GM18870 (cell line): ENCODE results near the gene ATP8B2.
"Not testable (repeated sequence)": the region's sequence is repeated elsewhere in the genome, so short reads cannot be mapped to it uniquely, and the experiment has no call there.

Experiments
- ATAC-seq: cut with Tn5 transposase; IDR thresholded peaks from one replicate; pipeline ENCODE4 v1.9.1; 2021; ENCODE audit warnings: moderate library complexity; ENCODE audit not compliant: unreplicated experiment

The ATP8B2 gene, protein sequence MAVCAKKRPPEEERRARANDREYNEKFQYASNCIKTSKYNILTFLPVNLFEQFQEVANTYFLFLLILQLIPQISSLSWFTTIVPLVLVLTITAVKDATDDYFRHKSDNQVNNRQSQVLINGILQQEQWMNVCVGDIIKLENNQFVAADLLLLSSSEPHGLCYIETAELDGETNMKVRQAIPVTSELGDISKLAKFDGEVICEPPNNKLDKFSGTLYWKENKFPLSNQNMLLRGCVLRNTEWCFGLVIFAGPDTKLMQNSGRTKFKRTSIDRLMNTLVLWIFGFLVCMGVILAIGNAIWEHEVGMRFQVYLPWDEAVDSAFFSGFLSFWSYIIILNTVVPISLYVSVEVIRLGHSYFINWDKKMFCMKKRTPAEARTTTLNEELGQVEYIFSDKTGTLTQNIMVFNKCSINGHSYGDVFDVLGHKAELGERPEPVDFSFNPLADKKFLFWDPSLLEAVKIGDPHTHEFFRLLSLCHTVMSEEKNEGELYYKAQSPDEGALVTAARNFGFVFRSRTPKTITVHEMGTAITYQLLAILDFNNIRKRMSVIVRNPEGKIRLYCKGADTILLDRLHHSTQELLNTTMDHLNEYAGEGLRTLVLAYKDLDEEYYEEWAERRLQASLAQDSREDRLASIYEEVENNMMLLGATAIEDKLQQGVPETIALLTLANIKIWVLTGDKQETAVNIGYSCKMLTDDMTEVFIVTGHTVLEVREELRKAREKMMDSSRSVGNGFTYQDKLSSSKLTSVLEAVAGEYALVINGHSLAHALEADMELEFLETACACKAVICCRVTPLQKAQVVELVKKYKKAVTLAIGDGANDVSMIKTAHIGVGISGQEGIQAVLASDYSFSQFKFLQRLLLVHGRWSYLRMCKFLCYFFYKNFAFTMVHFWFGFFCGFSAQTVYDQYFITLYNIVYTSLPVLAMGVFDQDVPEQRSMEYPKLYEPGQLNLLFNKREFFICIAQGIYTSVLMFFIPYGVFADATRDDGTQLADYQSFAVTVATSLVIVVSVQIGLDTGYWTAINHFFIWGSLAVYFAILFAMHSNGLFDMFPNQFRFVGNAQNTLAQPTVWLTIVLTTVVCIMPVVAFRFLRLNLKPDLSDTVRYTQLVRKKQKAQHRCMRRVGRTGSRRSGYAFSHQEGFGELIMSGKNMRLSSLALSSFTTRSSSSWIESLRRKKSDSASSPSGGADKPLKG

DNA sequence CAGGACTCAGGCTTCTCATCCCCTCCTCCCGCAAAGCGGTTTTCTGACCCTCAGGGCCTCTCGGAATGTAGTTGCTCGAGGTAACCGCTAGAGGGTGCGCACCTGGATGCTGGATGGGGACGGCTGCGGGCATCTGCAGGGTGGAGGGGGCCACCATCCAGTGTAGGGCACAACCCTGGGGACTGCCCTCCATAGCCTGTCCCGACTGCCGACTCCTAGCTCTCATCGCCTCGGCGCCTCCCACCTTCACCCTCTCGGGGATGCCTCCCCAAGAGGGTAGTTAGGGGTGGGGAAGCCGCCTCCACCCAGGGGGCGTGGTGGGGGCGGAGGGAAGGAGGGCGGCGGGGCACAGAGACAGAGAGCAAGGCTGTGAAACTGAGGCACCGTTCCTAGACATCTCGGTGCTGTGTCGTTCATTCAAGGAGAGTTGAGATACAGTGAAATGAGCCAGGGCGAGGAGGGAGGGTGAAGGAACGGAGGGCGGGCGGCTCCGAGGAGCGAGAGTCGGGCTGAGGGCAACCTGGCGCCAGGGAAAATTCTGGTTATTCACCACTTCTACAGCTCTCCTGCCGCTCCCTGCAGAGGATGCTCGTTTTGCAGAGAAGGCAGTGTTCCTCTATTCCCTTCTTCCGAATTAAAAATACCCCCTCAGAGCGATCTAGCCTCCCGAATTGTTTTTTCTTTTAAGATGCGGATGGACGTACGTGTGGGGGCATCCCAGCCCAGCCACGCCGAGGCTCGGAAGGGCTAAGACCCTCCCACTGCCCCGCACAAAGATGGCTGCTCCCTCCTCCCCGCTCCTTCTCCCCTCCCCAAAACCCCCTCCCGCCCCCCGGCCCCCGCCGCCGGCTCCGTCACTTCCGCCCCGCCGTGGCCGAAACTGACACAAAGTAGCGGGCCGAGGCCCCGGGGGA, at the start of gene ATP8B2:
Gene ATP8B2 (plus strand): TSS at position 857 of the 914 bp plus-strand sequence. CDS start 2,617 bp downstream, outside the sequence.
- ATAC-seq = no peak

DNA sequence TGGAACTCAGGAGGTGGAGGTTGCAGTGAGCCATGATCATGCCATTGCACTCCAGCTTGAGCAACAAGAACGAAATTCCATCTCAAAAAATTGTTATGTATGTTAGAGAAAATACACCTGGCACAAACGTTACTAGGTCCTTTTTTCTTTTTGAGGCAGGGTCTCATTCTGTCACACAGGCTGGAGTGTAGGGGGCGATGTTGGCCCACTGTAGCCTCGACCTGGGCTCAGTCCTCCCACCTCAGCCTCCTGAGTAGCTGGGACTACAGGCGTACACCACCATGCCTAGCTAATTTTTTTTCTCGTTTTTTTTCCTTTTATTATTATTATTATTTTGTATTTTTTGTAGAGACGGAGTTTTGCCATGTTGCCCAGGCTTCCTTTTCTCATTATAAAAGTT, 48.5 kb upstream of the ATP8B2 start:
- ATAC-seq = no peak

DNA sequence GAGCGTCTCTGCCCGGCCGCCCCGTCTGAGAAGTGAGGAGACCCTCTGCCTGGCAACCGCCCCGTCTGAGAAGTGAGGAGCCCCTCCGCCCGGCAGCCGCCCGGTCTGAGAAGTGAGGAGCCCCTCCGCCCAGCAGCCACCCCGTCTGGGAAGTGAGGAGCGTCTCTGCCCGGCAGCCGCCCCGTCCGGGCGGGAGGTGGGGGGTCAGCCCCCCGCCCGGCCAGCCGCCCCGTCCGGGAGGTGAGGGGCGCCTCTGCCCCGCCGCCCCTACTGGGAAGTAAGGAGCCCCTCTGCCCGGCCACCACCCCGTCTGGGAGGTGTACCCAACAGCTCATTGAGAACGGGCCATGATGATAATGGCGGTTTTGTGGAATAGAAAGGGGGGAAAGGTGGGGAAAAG, 37.7 kb upstream of the ATP8B2 start:
- not testable (repeated sequence) for ATAC-seq

DNA sequence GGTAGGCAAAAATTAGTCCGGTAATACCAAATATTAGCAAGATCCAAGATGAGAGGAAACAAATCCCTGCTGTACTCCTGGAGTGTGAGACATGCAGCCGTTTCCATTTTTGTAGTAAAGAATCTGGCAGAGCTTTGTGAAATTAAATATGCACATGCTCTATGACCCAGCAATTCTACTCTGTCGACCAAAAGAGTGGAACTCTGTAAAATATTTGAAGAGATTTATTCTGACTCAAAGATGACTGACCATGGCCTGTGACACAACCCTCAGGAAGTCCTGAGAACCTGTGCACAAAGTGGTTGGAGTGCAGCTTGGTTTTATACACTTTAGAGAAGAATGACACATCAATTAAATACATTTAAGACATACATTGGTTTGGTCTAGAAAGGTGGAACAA, 36.7 kb upstream of the ATP8B2 start:
- no peak for ATAC-seq

DNA sequence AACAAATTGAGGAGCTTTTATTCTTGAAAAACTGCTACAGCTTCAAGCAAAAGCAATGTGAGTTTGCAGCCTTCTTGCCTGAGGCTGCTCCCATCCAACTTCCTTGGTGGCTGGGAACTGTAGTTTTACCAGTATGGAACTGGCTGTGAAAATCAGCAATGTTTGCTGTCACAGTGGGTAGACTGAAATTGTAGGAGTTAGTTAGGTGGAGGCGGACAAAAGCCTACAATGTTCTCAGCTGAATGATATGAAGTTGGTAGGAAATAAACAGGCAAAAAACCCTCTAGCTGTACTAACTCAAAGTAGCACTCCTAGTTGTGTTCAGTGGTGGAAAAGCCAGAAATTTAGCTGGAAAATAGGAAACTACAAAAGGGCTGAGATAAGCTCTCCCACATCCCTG, 34.4 kb upstream of the ATP8B2 start:
- no peak for ATAC-seq

DNA sequence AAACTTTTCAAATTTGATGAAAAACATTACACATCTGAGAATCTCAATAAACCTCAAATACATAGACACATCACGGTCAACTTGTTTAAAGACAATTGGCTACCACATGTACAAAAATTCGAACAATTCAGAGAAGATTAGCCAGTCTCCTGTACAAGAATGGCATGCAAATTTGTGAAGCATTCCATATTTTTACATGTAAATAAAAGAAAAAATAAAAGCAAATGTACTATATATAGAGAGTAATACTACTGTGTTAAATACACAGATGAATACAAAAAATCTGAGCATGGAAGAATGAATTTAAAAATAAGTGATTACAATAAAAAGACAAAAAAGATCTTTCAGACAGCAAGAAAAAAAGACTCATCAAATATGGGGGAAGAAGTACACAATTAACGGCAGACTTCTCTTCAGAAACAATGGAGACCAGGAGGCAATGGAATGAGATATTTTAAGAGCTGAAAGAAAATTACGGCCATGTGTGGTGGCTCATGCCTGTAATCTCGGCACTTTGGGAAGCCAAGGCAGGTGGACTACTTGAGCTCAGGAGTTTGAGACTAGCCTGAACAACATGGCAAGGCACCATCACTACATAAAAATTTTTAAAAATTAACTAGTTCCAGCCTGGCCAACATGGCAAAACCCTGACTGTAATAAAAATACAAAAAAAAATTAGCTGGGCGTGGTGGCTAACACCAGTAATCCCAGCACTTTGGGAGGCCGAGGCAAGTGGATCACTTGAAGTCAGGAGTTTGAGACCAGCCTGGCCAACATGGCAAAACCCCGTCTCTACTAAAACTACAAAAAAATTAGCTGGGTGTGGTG, 29.7 kb upstream of the ATP8B2 start:
- no peak for ATAC-seq

DNA sequence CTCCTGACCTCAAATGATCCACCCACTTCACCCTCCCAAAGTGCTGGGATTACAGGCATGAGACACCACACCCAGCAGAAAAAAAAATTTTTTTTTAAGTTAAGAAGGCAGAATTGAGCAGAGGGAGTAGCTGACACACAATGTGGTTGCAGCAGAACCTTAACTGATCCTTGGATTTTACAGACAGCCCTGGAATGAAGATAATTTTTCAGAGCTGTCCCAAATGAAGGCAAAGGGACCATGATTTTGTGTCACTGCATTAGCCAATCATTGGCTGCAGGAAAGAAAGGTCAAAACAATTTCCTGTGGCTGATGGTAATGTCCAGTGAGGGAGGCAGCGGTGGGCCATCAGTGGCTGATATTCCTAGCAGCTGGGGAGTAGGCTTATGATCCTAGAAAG, 23.7 kb upstream of the ATP8B2 start:
- ATAC-seq = no peak

DNA sequence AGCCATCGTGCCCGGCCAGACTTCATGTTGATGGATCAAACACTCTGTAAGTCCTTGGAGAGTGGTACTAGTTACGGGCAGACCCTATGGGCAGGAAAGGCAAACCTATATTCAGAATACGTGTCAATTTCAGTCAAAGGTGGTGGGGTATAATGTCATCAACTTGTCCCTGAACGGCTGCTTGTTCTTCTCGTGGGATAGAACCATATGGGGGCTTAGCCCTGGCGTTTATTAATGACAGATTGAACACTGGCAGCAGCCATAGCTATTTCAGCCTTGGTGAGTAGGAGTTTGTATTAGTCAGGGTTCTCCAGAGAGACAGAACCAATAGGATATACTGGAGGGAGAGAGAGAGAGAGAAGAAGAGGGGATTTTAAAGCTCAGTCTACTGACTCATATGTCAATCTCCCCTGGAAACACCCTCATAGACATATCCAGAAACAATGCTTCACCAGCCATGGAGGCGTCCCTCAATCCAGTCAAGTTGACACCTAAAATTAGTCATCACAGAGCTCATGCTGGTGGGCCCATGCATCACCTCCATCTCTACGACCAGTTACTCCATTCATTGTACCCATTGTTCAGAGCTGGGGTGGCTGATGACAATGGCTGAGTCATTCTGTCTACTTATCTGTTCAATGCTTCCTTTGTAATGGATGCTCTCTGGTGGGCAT, 20.5 kb upstream of the ATP8B2 start:
- no peak for ATAC-seq

DNA sequence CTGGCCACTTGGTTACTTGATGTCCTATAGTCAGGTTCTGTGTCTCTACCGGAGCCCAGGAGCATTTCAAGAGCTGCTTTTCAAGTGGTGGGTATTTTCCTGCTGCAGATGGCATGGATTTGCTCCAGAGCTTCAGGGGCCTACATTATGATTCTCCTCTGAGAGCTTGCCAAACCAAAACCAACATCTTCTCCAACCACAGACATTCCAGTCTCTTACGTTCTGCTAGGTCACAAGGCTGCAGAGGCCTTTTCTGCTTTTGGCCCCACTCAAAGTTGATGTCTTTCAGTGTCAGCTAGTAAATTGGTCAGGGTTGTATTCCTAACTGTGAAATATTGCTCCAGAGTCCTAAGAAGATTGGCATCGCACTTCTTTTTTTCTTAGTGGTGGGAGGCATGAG, 19.2 kb upstream of the ATP8B2 start:
- ATAC-seq = no peak

DNA sequence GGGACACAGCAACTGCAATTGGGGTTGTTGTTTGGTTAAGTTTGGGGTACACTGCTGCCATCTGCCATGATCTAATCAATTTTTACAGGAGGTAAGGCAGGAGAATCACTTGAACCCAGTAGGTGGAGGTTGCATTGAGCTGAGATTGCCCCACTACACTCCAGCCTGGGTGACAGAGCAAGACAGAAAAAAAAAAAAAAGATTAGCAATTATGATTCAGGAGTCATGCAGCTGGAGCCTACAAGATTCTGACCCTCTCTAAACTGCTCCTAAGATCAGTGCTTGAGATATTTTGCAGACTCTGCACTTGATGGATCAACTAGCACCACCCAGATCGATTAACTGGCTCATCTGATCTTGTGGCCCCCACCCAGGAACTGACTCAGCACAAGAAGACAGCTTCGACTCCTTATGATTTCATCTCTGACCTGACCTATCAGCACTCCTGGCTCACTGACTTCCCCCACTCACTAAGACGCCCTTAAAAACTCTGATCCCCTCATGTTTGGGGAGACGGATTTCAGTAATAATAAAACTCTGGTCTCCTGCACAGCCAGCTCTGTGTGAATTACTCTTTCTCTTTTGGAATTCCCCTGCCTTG, 17.6 kb upstream of the ATP8B2 start:
- not testable (repeated sequence) for ATAC-seq

DNA sequence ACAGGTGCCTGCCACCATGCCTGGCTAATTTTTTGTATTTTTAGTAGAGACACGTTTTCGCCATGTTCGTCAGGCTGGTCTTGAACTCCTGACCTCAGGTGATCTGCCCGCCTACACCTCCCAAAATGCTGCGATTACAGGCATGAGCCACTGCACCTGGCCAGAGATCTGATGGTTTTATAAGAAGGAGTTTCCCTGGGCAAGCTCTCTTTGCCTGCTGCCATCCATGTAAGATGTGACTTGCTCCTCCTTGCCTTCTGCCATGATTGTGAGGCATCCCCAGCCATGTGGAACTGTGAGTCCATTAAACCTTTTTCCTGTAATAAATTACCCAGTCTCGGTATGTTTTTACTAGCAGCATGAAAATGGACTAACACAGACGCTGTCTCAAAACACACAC, 16.2 kb upstream of the ATP8B2 start:
- ATAC-seq = not testable (repeated sequence)

DNA sequence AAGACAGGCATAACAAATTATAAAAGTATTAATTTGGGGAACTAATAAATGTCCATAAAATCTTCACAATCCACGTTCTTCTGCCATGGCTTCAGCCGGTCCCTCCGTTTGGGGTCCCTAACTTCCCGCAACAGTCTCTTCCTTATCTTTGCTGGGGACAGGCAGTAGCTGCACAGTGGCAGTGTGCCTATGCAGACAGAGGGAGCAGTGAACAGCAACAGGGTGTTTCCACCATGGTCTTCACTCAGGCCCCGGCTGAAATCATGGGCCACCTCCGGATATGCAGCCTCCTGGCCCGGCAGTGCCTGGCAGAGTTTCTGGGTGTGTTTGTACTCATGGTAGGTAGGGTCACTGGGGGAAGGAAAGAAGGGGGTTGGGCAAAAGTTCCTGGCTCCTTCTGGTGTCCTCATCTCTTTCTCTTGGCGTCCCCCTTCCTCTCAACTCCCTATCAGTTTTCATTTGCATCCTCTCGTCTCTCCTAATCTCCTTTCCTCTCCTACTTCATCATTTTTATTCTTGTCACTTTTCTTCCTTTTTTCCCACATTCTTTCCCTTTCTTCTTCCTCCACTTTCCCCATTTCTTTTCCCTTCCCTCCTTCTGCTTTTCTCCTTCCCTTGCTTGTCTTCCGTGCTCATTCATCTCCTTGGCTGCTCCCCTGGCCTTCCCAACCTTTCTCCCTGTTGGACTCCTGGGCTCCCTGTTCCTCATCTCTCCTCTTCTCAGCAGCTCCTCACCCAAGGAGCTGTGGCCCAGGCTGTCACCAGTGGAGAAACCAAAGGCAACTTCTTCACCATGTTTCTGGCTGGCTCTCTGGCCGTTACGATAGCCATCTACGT, 12.9 kb upstream of the ATP8B2 start:
- ATAC-seq = not testable (repeated sequence)

DNA sequence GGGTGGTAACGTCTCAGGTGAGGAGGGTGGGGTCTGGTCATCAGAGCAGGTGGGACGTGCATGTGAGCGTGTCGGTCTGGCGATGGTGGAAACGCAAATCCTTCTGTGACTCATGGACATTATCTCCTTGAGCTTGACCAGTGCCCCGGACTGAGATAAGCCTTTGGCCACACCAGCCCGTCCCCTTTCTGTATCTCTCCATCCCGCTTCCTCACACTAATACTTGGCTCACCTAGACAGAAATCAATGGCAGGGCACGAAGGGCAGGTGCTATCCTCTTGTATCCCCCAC, 12.3 kb upstream of the ATP8B2 start:
- ATAC-seq = no peak

DNA sequence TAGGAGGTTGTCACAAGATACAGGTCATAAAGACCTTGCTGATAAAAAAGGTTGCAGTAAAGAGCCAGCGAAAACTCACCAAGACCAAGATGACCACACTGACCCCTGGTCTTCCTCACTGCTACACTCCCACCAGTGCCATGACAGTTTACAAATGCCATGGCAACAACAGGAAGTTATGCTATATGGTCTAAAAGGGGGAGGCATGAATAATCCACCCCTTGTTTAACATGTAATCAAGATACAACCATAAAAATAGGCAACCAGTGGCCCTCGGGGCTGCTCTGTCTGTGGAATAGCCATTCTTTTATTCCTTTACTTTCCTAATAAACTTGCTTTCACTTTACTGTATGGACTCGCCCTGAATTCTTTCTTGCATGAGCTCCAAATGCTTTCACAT, 11.1 kb upstream of the ATP8B2 start:
- ATAC-seq = not testable (repeated sequence)

DNA sequence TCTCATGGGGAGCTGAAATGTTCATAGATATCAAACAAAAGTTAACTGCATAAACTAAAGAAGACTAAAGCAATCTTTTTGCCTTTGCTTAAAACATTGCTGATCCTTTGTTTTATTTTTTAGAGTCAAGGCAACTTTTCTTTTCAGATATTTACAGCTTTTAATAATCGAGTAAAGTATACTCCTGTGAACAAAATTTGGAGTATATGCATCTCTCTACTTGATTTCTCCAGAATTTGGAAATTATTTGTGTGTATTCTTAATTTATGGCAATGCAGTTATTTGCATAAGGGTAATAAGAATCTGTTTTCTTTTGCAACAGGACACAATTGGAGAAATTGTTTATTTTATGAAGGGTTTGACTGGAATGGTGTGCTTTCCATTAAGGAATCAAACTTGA, 8.6 kb upstream of the ATP8B2 start:
- no peak for ATAC-seq

DNA sequence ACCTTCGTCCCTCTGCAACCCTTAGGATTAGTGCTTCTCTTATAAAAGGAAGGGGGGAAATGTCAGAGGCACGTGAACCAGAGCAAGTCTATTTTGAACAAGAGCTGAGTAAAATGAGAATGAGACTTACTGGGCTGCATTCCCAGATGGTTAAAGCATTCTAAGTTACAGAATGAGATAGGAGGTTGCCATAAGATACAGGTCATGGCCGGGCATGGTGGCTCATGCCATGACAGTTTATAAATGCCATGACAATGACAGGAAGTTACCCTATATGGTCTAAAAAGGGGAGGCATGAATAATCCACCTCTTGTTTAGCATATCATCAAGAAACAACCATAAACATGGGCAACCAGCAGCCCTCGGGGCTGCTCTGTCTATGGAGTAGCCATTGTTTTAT, 6.9 kb upstream of the ATP8B2 start:
- ATAC-seq = no peak

DNA sequence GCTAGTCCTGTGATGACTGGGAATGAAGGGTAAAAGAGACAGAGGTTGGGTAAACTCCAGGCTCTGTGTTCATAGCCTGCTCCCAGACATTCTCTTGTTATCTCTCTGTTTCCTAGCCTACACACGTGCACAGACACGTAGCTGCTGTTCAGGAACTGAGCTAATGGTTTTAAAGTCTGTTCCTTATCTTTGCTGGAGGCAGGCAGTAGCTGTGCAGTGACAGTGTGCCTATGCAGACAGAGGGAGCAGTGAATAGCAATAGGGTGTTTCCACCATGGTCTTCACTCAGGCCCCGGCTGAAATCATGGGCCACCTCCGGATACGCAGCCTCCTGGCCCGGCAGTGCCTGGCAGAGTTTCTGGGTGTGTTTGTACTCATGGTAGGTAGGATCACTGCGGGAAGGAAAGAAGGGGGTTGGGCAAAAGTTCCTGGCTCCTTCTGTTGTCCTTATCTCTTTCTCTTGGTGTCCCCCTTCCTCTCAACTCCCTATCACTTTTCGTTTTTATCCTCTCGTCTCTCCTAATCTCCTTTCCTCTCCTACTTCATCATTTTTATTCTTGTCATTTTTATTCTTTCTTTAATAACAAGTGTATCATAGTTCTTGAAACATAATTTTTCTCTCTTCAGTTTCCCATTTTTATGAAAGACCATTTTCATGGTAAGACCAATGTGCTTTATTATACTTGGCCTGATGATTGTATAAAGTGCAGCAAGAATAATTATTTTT, 4.3 kb upstream of the ATP8B2 start, which contains the start of gene AQP10:
Gene AQP10 (plus strand): TSS at position 212 of the 727 bp plus-strand sequence. CDS start 63 bp downstream, at position 275.
- no peak for ATAC-seq
